H1 (cell line): ENCODE data around the gene GADL1. TPM values are rescaled to one million over a fixed set of nuclear protein-coding genes. Genes with fewer than 3 reads are reported as not detected.

Experiments
- BCL11A ChIP-seq, 2 experiments: IDR thresholded peaks; one replicate each; pipeline ENCODE4 v1.6.1; 2011; ENCODE audit warnings: low read depth in 2 of 2, low read length in 2 of 2, mild to moderate bottlenecking in 2 of 2
- CEBPB ChIP-seq: IDR thresholded peaks from 2 replicates; pipeline ENCODE4 v1.6.1; 2012; ENCODE audit warnings: low read depth, low read length
- CREB1 ChIP-seq: IDR thresholded peaks from 2 replicates; pipeline ENCODE4 v1.6.1; 2012; ENCODE audit warnings: inconsistent platforms
- POLR2A ChIP-seq, 2 experiments: IDR thresholded peaks; 1 replicate in 1 of 2; 2 replicates in 1 of 2; pipeline ENCODE4 v1.6.1; 2011; ENCODE audit warnings: low read depth in 2 of 2, low read length in 2 of 2, mild to moderate bottlenecking in 2 of 2; ENCODE audit errors: control extremely low read depth in 1 of 2
- polyA plus RNA-seq, 7 experiments: library from polyadenylated mRNA; depleted of rRNA in 3 of 7; stranded (reverse) in 5 of 7; unstranded in 2 of 7; fragments of >200 nt in 5 of 7; fragments of 200-250 nt in 2 of 7; gene quantifications; 1 replicate in 5 of 7; 2 replicates in 1 of 7; 4 replicates in 1 of 7; pipeline versions ENCODE4 v1.2.1 to v1.2.3, GENCODE V29; 2011 to 2013; ENCODE audit warnings: missing spikeins in 2 of 7, mixed read lengths in 2 of 7
- total RNA-seq: library from RNA; stranded (reverse); fragmentation: NEBNext Ultra II Directional; extraction: Animal tissue kit (Norgen Biotek cat#: 25700); gene quantifications from 2 replicates; pipeline ENCODE4 v1.2.1, GENCODE V29; 2021

The GADL1 gene
- total and polyA plus RNA-seq, 2 of the 8 experiments (the other 6 are each of a cell fraction or from before 2014, with no cell fraction given) = 0.03 to 0.30 TPM

GRCh38 chr3:30696403-30696819, 198.1 kb downstream of the GADL1 start (continued):
- TF ChIP-seq CREB1 = no peak
- TF ChIP-seq CEBPB = no peak
- TF ChIP-seq BCL11A (IDR thresholded peaks at IDR 0.05; ENCODE audit: low read depth in 2 of 2, low read length in 2 of 2) = no peak
- no peak for TF ChIP-seq POLR2A (IDR thresholded peaks at IDR 0.05; ENCODE audit: control extremely low read depth in 1 of 2, low read depth in 2 of 2, low read length in 2 of 2)
- TF ChIP-seq, all 59 proteins: peak for 0
